Ishikawa (cell line): Measurements from ENCODE around the gene IGFBP2.

Experiments used
- CEBPB ChIP-seq: IDR thresholded peaks from 2 replicates; pipeline ENCODE4 v1.6.1; 2012
- CREB1 ChIP-seq: IDR thresholded peaks from 2 replicates; pipeline ENCODE4 v1.6.1; 2012; ENCODE audit warnings: low read depth
- EGR1 ChIP-seq: IDR thresholded peaks from 2 replicates; pipeline ENCODE4 v1.6.1; 2012
- EP300 ChIP-seq: IDR thresholded peaks from 2 replicates; pipeline ENCODE4 v1.6.1; 2012; ENCODE audit warnings: borderline replicate concordance
- FOXM1 ChIP-seq: IDR thresholded peaks from 2 replicates; pipeline ENCODE4 v1.6.1; 2012; ENCODE audit warnings: low read depth, borderline replicate concordance
- NFIC ChIP-seq: IDR thresholded peaks from 2 replicates; pipeline ENCODE4 v1.6.1; 2012
- RAD21 ChIP-seq: IDR thresholded peaks from 2 replicates; pipeline ENCODE4 v1.6.1; 2012; ENCODE audit warnings: low read depth
- TAF1 ChIP-seq: IDR thresholded peaks from 2 replicates; pipeline ENCODE4 v1.6.1; 2012; ENCODE audit warnings: low read depth, mild to moderate bottlenecking
- TCF12 ChIP-seq: IDR thresholded peaks from 2 replicates; pipeline ENCODE4 v1.6.1; 2012; ENCODE audit warnings: low read depth
- TEAD4 ChIP-seq: IDR thresholded peaks from 2 replicates; pipeline ENCODE4 v1.6.1; 2012
- YY1 ChIP-seq: IDR thresholded peaks from 2 replicates; pipeline ENCODE4 v1.6.1; 2012; ENCODE audit warnings: low read depth
- ZBTB7A ChIP-seq: IDR thresholded peaks from 2 replicates; pipeline ENCODE4 v1.6.1; 2012; ENCODE audit warnings: low read depth
- TF ChIP-seq, protein P1 (sequence below): IDR thresholded peaks from 2 replicates; pipeline ENCODE4 v1.6.1; 2012
- TF ChIP-seq, protein P2 (sequence below): IDR thresholded peaks from 2 replicates; pipeline ENCODE4 v1.6.1; 2012
- TF ChIP-seq, protein P3 (sequence below): IDR thresholded peaks from 2 replicates; pipeline ENCODE4 v1.6.1; 2012; ENCODE audit warnings: low read depth, mild to moderate bottlenecking

The IGFBP2 gene, protein sequence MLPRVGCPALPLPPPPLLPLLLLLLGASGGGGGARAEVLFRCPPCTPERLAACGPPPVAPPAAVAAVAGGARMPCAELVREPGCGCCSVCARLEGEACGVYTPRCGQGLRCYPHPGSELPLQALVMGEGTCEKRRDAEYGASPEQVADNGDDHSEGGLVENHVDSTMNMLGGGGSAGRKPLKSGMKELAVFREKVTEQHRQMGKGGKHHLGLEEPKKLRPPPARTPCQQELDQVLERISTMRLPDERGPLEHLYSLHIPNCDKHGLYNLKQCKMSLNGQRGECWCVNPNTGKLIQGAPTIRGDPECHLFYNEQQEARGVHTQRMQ

DNA sequence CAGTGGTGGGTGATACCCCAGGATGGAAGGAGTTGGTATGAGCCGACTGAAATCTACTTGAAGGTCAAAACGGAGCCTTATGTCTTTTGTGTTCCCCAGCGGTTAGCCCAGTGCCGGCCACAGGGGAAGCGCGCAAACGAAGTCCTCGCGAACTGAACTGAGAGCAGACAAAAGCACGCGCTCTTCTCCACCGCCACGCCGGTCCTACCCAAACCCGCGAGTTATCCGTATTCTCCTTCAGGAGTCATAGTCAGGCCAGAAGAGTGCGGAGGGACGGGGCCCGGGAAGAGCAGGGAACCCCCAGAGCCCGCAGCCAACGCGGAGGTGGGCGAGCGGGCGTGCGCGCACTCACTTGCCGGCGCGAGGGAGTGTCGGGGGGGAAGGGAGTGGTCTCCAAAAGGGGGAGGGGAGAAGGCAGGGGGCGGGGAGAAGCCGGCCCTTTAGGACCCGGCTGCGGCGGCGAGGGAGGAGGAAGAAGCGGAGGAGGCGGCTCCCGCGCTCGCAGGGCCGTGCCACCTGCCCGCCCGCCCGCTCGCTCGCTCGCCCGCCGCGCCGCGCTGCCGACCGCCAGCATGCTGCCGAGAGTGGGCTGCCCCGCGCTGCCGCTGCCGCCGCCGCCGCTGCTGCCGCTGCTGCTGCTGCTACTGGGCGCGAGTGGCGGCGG, at the start of gene IGFBP2:
IGFBP2 (plus strand) TSS at position 469 of the 664 bp plus-strand sequence; CDS start at position 573, 104 bp downstream.
- TF ChIP-seq, protein P1, sequence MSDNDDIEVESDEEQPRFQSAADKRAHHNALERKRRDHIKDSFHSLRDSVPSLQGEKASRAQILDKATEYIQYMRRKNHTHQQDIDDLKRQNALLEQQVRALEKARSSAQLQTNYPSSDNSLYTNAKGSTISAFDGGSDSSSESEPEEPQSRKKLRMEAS = peak; percentile 86
- peak; percentile 64 for TF ChIP-seq ZBTB7A
- TF ChIP-seq EP300 = no peak

DNA sequence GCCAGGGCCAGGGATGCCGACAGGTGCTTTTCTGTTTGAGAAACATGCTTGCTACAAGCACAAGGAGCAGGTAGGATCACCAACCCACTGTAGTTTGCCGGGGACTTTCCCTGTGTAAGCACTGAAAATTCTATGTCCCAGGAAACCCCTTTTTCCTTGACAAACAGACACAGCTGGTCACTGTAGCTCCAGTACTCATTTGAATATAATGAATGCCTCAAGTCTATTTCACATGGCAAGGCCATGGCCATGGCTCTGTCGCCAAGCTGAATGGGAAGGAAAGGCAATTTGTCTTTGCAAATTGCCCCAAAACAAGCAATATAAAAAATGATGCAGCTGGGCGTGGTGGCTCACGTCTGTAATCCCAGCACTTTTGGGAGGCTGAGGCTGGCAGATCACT, 49.6 kb upstream of the IGFBP2 start:
- TF ChIP-seq, protein P2, sequence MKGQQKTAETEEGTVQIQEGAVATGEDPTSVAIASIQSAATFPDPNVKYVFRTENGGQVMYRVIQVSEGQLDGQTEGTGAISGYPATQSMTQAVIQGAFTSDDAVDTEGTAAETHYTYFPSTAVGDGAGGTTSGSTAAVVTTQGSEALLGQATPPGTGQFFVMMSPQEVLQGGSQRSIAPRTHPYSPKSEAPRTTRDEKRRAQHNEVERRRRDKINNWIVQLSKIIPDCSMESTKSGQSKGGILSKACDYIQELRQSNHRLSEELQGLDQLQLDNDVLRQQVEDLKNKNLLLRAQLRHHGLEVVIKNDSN = no peak
- TF ChIP-seq FOXM1 = no peak
- TF ChIP-seq NFIC = no peak
- no peak for TF ChIP-seq TCF12

DNA sequence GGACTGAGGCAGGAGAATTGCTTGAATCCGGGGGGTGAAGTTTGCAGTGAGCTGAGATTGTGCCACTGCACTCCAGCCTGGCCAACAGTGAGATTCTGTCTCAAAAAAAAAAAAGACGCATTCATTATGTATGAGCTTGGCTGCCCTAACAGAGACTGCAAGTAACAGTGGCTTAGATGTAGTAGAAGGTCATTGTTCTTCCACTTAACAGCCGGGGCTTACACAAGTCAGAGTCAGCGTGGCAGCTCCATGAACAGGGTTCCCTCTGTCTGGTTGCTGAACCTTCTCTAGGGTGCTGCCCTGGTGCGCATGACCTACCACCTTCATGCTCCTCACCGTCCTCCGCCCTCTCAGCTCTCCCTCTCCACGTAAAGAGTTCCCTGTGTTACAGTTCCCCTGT, 49.1 kb upstream of the IGFBP2 start:
- TF ChIP-seq ZBTB7A (no peak), TEAD4 (no peak), NFIC (no peak), TCF12 (no peak), TAF1 (no peak), FOXM1 (no peak), CEBPB (no peak), YY1 (no peak), CREB1 (no peak), EGR1 (no peak), RAD21 (no peak), EP300 (no peak)
- TF ChIP-seq, protein P1 = no peak
- TF ChIP-seq, protein P3, sequence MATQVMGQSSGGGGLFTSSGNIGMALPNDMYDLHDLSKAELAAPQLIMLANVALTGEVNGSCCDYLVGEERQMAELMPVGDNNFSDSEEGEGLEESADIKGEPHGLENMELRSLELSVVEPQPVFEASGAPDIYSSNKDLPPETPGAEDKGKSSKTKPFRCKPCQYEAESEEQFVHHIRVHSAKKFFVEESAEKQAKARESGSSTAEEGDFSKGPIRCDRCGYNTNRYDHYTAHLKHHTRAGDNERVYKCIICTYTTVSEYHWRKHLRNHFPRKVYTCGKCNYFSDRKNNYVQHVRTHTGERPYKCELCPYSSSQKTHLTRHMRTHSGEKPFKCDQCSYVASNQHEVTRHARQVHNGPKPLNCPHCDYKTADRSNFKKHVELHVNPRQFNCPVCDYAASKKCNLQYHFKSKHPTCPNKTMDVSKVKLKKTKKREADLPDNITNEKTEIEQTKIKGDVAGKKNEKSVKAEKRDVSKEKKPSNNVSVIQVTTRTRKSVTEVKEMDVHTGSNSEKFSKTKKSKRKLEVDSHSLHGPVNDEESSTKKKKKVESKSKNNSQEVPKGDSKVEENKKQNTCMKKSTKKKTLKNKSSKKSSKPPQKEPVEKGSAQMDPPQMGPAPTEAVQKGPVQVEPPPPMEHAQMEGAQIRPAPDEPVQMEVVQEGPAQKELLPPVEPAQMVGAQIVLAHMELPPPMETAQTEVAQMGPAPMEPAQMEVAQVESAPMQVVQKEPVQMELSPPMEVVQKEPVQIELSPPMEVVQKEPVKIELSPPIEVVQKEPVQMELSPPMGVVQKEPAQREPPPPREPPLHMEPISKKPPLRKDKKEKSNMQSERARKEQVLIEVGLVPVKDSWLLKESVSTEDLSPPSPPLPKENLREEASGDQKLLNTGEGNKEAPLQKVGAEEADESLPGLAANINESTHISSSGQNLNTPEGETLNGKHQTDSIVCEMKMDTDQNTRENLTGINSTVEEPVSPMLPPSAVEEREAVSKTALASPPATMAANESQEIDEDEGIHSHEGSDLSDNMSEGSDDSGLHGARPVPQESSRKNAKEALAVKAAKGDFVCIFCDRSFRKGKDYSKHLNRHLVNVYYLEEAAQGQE = no peak
- TF ChIP-seq, protein P2 = no peak

DNA sequence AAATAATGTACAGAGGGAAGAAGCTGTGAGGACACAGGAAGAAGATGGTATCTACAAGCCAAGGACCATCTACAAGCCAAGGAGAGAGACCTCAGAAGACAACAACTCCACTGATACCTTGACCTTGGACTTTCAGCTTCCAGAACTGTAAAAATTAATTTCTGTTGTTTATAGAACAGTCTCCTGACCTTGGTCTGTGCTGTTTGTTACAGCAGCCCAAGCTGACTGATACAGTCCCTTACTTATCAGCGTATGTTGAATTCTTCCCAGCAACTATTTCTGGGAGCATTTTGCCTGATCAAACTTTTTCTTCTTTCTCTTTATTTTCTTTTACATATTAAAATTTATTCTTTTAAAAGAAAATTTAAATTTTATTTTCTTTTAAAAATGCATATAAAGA, 47.8 kb upstream of the IGFBP2 start:
- no peak for TF ChIP-seq RAD21
- no peak for TF ChIP-seq CREB1
- TF ChIP-seq TAF1 = no peak
- no peak for TF ChIP-seq YY1
- TF ChIP-seq TCF12 = no peak
- TF ChIP-seq, protein P3 = no peak
- TF ChIP-seq NFIC = no peak
- no peak for TF ChIP-seq TEAD4
- TF ChIP-seq EGR1 = no peak
- no peak for TF ChIP-seq CEBPB
- TF ChIP-seq, protein P1 = no peak
- TF ChIP-seq ZBTB7A = no peak
- TF ChIP-seq EP300 = no peak
- TF ChIP-seq, protein P2 = no peak
- TF ChIP-seq FOXM1 = no peak

DNA sequence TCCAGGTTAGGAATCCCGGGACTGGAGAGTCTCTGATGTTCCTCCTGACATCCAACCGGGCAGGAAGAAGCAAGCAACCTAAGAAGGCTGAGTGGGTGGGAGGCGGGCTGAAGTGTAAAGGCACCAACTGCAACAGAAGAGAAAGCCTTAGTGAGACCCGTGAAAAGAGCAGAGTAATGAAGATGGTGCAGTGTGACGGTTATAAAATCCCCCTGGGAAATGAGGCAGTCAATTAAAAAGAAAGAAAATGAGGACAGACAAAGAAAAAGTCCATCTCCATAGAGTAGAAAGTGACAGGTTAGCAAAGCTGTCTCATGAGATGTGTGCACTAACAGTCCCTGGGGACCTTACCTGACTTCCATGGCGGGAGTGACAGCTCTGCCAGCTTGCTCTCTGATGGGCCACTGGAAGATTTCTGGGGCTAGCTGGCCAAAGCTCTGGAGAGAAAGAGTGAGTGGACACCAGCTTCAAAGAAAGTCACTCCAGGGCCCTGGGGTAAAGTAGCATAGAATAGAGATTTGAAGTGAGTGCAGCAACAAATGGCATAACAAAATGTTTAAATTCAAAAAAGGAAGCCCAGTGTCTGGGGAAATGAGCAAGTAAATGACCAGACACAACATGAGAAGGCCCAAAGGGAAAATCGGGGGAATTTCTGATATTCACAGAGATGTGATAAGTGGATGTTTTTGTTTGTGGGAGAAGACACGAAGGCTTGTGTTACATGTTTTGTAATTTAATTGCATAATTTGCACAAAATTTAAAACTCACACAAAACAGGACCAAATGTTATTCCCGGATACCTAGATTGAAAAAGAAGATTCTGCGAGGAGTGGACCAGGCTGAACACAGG, 44.1 kb upstream of the IGFBP2 start:
- TF ChIP-seq FOXM1 (no peak), EGR1 (no peak), TEAD4 (no peak), TAF1 (no peak), NFIC (no peak), CREB1 (no peak), CEBPB (no peak)
- TF ChIP-seq, protein P2 = no peak
- TF ChIP-seq, protein P3 = no peak
- TF ChIP-seq, protein P1 = no peak
